Nasal cavity respiratory epithelium epithelial cell of viscerocranial mucosa (primary cell): ENCODE data around the gene COL7A1. TPM values are rescaled to one million over a fixed set of nuclear protein-coding genes. Genes with fewer than 3 reads are reported as not detected.

ENCODE experiments used
- total RNA-seq: library from RNA; depleted of rRNA; stranded (reverse); fragments of >200 nt; gene quantifications from 2 replicates; pipeline ENCODE4 v1.2.3, GENCODE V29; 2014

Gene COL7A1
- total RNA-seq = 121 and 420 TPM in 2 replicates

GRCh38 chr3:48595075-48595525 is at the start of gene COL7A1:
Gene COL7A1, minus strand, starts transcription at chr3:48595329. Its CDS starts 170 bp downstream, at chr3:48595159.

GRCh38 chr3:48635222-48636021 is 40.3 kb upstream of the COL7A1 start, which contains the start of gene SLC26A6:
Gene SLC26A6, minus strand, starts transcription at chr3:48635461. Its CDS starts 68 bp downstream, at chr3:48635393.

GRCh38 chr3:48621461-48621869 is 26.3 kb upstream of the COL7A1 start, which contains the start of gene TMEM89:
Gene TMEM89, minus strand, starts transcription at chr3:48621769. Its CDS starts 13 bp downstream, at chr3:48621756.

GRCh38 chr3:48609088-48610005 is 14.2 kb upstream of the COL7A1 start, which contains the start of gene UQCRC1:
Gene UQCRC1, minus strand, starts transcription at chr3:48609646. Its CDS starts 26 bp downstream, at chr3:48609620.

GRCh38 chr3:48563382-48563918 is 31.7 kb downstream of the COL7A1 start, which contains the start of gene UCN2:
Gene UCN2, minus strand, starts transcription at chr3:48563781. Its CDS starts 657 bp downstream, at chr3:48563124.

GRCh38 chr3:48556796-48557626 is 38.1 kb downstream of the COL7A1 start, which contains the start of gene PFKFB4:
Gene PFKFB4, minus strand, starts transcription at chr3:48556803. Its CDS starts 26 bp downstream, at chr3:48556777.

Other genes with a start within 250 kb of the COL7A1 start
- not detected in 2 replicates for gene FBXW12, start 223.1 kb downstream of the COL7A1 start, total RNA-seq
- gene PLXNB1, start 165.2 kb downstream of the COL7A1 start, total RNA-seq = 49.9 and 257 TPM in 2 replicates
- gene CCDC51, start 155.2 kb downstream of the COL7A1 start, total RNA-seq = 44.0 and 70.4 TPM in 2 replicates
- gene TMA7, start 155.1 kb downstream of the COL7A1 start, total RNA-seq = 224 and 359 TPM in 2 replicates
- 5.1 and 5.4 TPM in 2 replicates for gene ATRIP, start 148.6 kb downstream of the COL7A1 start, total RNA-seq
- 109 and 119 TPM in 2 replicates for gene SHISA5, start 91.2 kb downstream of the COL7A1 start, total RNA-seq
- 4.4 and 15.7 TPM in 2 replicates for gene PFKFB4, start 38.5 kb downstream of the COL7A1 start, total RNA-seq
- gene UCN2, start 31.5 kb downstream of the COL7A1 start, total RNA-seq = 2.4 and 12.2 TPM in 2 replicates
- 438 and 594 TPM in 2 replicates for gene UQCRC1, start 14.3 kb upstream of the COL7A1 start, total RNA-seq
- not detected in 2 replicates for gene TMEM89, start 26.4 kb upstream of the COL7A1 start, total RNA-seq
- gene SLC26A6, start 40.1 kb upstream of the COL7A1 start, total RNA-seq = 22.2 and 33.1 TPM in 2 replicates
- gene CELSR3, start 67.6 kb upstream of the COL7A1 start, total RNA-seq = 1.8 and 2.1 TPM in 2 replicates
- gene NCKIPSD, start 90.6 kb upstream of the COL7A1 start, total RNA-seq = 12.3 and 14.3 TPM in 2 replicates
- gene IP6K2, start 121.9 kb upstream of the COL7A1 start, total RNA-seq = 40.3 and 76.5 TPM in 2 replicates